Measurements from ENCODE around the gene PIGC.

Gene PIGC

DNA sequence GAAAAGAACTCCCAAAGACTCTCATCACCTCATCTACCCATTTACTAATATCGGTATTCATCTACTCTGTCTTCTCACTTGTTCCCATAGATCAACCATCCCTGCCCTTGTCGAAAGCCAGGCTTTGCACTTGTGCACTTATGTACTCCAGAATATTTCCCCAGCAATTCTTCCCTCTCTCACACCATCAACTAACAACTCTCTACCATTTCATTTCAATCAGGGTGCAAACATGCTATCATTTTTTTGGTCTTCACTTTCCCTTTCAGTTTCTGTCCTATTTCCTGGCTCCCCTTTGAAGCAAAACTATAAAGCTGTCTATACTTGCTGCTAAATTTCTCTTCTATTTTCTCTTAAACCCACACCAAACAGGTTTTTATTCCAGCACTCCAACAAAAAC, 16.7 kb downstream of the PIGC start:
- DNase-seq = no peak

DNA sequence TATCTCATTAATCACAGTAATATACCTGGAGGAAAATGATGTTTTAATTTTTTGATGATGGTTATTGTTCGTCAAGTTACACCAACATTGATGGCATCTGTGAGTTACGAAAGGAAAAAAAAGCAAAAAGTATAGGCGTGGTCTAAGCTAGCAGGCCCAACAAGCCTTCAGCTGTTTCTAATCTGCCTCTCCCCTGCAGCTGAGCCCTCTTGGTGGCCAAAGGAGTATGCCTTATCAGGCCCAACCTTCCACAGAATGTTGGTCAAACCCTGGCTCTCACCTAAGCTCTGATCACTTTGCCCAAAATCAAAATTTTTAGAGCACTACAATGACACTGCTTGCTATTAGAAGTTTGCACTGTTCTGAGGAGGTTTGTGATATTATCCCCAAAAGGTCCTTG, 18.5 kb downstream of the PIGC start:
- DNase-seq = no peak

- no peak for DNase-seq
Observed at GRCh38 chr1:172423336-172423735, 20.5 kb downstream of the PIGC start.

DNA sequence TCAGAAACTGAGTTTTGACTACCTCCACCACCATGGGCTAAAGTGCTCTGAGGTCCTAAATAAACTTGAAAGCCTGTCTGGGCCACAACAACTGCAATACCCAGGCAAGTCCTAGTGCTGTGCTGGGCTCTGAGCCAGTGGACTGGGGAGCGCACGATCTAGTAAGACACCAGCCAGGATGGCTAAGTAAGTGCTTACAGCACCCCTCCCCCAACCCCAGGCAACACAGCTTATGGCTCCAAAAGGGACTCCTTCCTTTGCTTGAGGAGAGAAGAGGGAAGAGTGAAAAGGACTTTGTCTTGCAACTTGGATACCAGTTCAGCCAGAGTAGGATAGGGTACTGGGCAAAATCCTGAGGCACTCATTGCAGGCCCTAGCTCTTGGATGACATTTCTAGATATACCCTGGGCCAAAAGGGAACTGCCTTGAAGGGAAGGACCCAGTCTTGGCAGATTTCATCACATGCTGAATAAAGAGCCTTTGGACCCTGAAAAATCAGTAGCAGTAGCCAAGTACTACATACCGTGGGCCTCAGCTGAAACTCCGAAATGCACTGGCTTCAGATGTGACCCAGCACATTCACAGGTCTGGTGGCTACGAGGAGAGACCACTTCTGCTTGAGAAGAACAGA, 21.8 kb downstream of the PIGC start:
- DNase-seq = no peak

- DNase-seq = no peak
Observed at GRCh38 chr1:172420385-172420784, 23.5 kb downstream of the PIGC start, which contains the start of gene C1orf105. Gene C1orf105 (plus strand): TSS chr1:172420685. CDS start chr1:172420886, 201 bp downstream.

DNA sequence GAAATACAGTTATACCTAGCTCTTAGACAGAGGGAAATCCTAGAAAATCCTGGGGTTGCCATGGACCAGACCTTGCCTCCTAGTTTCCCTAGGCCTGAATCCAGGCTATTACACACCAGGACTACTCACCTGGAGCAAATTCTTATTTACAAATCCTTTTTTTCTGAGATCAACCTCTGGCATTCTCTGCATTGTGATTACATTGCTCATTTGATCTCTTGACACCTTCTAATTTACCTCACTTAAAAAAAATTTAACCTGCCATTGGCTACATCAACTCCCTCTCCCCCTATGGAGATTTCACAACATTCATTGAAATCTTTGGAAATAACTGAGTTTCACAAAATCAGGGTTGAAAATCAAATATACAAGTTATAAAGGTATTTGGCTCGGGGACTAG, 26.3 kb downstream of the PIGC start:
- no peak for DNase-seq

DNA sequence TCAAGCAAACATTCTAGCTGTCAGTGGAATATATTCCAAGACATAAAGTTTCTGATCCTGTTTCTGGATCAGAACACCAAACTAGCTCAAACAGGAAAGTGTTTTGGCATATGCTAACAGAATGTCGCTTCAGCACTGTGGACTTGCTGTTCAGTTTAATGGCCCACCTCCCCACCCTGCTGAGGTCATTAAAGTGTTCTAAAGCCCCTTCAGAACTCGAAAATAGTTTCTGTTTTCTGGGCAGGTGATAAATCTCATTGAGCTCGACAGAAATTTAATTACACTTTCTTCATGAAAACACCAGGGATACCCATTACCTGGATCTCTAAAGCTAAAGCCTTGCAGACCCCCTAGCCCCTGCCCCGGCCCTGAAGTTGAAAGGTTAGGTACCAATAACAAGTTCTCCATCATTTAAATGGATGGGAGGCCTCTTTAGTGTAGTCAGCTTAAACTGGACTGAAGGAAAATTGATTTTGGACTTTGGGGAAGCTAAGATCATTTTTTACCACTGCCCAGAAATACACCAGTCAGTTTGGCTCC, 27.3 kb downstream of the PIGC start:
- DNase-seq = no peak

DNA sequence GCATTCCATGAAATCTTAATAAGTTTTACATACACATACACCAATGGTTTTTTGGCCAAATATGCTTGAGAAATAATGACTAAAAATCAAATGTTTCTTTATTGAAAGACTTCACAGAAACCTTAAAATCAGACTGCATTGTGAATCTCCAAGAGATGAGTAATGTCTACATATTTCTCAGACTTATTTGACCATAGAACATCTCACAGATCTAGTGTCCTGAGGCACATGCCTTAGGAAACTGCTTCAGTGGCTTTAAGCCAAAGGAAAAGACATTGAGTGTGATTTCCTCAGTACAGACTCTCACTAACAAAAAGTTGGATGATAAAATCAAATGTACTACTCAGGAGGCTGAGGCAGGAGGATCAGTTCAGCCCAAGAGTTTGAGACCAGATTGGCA, 29.5 kb downstream of the PIGC start:
- no peak for DNase-seq

DNA sequence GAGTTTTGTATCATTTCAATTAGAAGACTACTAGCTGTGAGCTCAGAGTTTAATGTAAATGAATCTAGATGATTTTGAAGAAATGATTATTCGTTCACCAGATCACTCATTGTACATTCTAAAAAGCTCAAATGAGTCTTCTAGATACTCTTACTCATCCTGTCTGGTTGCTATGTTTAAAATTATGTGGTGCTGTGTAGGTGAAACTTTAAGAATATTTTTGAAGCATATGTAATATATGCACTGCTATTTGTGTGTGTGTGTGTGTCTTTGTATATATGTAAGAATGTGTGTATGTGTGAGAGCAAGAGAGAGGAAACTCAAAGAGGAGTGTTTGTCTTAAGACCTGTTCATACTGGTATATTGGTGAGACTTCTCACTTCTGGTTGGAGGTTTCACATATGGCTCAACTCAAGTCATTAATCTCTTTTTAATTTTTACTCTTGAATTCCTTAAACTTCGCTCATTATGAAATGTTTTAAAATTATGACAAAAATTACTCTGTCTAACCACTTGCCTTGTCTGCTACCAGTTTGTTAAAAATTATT, 32.0 kb downstream of the PIGC start:
- DNase-seq = no peak

- DNase-seq = no peak
Observed at GRCh38 chr1:172410027-172410426, 33.8 kb downstream of the PIGC start.

DNA sequence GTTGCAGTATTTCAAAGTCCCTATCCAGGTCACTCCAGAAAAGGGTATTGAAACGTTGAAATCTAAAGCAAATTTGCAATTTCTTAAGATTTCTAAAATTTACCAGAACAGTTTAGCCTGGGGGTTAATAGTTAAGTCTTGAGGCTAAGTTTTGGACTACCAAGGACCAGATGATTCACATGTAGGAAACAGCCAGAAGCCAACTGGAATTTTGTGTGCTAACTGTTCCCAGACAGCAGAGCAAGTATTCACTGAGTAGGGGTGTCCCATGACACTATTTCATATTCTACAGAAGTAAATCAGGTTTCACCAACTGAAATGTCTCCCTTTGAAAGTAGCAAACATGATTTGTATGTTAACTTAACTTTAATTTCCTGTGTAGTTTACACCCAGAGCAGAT, 34.9 kb downstream of the PIGC start:
- no peak for DNase-seq

DNA sequence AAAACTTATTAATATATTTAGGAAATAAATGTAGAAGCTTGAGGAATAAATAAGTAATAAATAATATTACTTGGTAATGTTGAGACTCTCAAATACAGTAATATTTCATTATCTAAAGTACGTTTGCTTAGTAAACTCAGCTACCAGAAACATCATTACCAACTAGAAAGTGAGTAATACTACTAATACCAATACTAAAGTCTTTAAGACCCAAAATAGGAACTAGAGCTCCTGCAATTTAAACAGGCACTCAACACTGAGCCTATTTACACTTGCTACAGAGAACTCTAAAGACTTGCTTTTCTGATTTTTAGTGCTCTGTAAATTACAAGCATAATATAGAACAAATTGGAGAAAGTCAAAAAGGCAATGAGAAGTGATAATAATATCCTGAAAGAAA, 36.9 kb downstream of the PIGC start:
- no peak for DNase-seq

- DNase-seq = no peak
Observed at GRCh38 chr1:172405912-172406311, 38.0 kb downstream of the PIGC start.

DNA sequence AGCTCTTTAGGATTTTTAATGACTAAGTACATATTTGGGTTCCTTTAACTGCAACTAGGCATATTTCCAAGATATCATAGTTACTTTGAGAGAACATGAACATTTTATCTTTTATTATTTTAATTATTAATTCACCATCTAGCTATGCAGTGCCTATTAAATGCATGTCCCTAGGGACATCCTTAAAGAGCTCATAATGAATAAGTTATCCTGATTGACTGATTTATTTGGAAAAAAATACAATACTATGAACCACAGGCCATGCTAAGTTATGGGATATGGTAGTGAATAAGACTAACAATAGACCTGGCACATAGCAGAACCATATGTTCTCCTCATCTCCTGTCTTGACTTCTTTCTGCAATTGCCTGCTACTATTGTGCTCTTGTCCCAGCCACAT, 39.7 kb downstream of the PIGC start:
- DNase-seq = no peak

- no peak for DNase-seq
Observed at GRCh38 chr1:172402878-172403569, 40.8 kb downstream of the PIGC start.

- no peak for DNase-seq
Observed at GRCh38 chr1:172401892-172402291, 42.0 kb downstream of the PIGC start.

- DNase-seq = no peak
Observed at GRCh38 chr1:172401477-172401876, 42.4 kb downstream of the PIGC start.

- DNase-seq = no peak
Observed at GRCh38 chr1:172400722-172401105, 43.2 kb downstream of the PIGC start.

DNA sequence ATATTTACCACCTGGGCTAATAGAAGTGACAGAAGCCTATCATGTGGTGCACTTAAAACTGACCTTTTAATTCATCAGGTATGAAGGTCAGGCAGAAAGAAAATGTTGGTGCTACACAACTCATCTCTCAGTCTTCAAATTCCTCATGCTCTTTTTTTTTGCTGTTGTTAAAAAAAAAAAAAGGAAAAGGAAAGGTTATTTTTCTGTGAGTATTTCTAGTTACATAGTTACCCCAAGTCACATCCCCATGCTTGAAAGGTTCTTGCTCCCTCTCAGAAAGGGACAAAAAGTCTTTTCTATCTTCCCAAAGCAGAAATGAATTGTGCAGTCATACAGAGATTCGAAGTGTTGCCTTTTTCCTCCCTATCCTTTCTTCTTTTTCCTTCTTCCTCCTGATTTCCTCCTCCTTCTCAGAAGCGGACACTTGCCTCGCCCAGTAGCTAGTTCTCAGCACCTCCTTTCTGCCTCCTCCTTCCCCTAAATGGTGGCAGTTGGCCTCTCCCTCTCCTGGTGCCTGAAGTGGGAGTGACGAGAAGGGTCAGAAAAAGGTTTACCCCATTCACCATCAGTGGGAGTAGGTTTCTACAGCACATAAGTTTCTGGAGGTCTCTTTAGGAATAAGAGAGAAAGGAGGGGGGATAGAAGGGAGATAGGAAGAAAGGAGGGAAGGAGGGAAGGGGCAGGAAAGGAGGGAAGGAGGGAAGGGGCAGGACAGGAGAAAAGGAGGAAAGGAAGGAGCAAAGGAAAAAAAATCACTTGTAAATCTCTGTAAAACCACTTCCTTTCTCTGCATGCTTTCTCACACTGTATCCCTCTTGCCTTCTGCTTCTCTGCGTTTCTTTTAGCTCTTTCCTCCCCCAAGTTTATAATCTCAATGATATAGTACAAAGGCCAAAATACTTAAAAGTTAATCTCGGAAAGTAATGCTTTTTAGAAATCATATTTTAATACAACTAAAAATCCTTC, 43.8 kb downstream of the PIGC start:
- DNase-seq = no peak

DNA sequence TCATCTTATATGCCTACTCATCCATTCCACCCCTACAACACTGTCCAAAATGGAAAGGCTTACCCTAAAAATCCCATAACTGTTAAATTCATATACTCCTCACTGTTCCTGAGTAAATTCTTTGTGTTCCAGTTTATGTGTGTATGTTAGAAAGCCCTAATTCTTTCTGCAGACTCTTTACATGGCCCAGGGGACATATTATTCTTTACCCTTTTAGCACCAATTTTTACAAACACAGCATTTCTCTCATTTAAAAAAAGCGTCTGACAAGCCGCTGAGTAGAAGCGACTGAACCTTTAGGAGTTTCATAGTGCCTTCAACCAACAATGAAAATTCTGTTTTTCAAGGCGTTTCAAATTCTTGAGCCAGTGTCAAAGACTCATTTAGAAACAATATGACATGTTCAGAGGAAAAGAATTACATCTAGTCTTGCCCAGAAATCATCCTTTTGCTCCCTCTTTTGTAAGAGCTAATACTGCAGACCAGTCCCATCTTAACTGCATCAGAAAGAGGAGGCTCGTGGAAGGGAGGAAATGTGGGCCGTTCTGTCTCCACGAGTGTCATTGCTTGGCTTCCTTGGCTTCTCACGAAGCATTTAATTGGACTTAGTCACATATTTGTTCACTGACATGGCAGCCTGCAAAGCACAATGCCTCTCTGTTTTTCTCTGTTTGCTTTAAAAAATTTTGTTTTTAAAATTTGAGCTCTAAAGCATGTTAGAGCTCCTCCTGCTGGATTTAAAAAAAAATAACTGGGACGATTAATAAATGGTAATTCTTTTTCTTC, 44.7 kb downstream of the PIGC start:
- no peak for DNase-seq

DNA sequence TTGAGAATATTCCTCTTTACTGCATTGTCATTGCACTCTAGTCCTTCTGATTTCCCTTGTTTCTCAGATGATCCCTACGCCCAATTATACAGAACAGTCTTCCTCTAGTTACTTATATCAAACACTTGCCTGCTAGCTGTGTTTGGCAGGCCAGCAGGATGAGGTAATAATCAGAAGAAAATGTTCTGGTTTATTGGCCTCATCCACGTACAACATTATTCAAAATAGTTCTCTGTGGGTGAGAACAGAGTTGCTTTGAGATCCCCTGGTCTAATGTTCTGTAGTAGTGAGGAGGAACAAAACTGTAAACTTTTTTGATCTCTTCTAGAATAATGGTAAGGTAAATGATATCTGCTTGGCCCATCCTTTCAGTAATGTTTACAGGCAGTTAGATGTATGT, 45.7 kb downstream of the PIGC start:
- no peak for DNase-seq

DNA sequence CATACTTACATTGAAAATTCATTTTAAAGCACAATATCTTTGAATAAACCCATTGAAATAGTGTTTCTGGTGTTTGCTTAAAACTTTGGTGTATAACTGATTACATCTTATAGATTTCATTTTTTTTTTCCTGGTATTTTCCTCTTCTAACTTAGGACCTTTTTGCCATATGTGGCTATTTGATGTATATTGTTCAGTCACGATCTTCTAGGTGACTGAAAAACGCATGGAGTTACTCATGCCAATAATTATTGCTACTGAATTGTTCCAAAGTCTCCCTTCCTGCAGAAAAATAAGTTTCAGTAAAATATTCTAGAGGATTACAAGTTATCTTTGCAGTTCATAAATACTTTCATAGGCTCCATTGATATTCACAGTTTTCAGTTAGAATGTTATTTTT, 46.2 kb downstream of the PIGC start:
- DNase-seq = no peak

All from activated effector memory CD4-positive, alpha-beta T cell treated with anti-CD3 and anti-CD28 coated beads, Interleukin-2, amount 50 U/mL, for 16 hours (primary cell).